ENCODE results near the gene OSBPL6. TPM values are rescaled to one million over a fixed set of nuclear protein-coding genes. Genes with fewer than 3 reads are reported as not detected.
"Not testable (repeated sequence)": the region's sequence is repeated elsewhere in the genome, so short reads cannot be mapped to it uniquely, and the experiment has no call there.

OSBPL6 gene
- total RNA-seq, 1 experiment from 2014 or later = 0.30 TPM

DNA sequence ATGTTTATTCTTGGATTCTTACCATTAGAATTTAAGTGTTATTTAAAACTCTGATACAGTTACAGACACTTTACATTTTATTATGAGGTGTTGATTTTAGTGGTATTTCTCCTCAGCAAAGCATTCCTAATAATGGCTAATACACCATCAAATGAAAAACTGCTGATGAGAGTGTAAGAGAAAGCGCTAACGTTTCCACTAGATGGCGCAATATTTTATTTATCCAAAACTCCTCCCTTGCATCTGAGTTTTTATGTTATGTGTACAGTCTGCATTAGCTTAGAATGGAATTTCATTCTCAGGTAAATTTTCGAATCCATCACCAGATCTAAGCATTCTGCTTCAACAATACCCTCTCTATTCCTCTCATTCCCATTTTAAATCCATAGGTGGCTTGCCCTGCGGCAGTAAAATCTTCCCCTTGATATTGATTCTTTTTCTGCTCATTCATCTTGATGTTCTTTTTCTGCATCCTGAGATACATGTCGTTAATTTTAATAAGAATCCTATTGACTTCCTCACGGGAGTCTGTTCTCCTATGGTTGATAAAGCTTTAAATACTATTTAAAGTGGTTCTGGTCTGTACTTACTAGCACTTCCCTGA lies 202.8 kb downstream of the OSBPL6 start:
- H3K9me2 ChIP-seq (replicated peaks; ENCODE audit: insufficient read depth, low read length) = no peaks in the 10 kb centered on the region
- H3K4me2 ChIP-seq (ENCODE audit: low read depth, low read length, poor library complexity, severe bottlenecking) = no peak overlapping the region
- no peak overlapping the region for H3K27ac ChIP-seq (ENCODE audit: low read length)
- no peaks in the 10 kb centered on the region for H3K36me3 ChIP-seq (ENCODE audit: insufficient read depth, low read length)
- no peaks in the 10 kb centered on the region for H3K9me3 ChIP-seq (ENCODE audit: low read length)
- no peaks in the 10 kb centered on the region for H3K27me3 ChIP-seq (ENCODE audit: low read length)
- H4K20me1 ChIP-seq (ENCODE audit: insufficient read depth, low read depth, low read length) = no peaks in the 10 kb centered on the region
- H2AFZ ChIP-seq (ENCODE audit: low read length) = no peak overlapping the region
- peak; percentile 83 for DNase-seq
- H3K9ac ChIP-seq (ENCODE audit: low read length) = no peak overlapping the region
- no peaks in the 10 kb centered on the region for H3K79me2 ChIP-seq (ENCODE audit: low read length)
- no peak overlapping the region for H3K4me3 ChIP-seq (ENCODE audit: low read length)
- no peaks in the 10 kb centered on the region for H3K4me1 ChIP-seq (ENCODE audit: low read length)

DNA sequence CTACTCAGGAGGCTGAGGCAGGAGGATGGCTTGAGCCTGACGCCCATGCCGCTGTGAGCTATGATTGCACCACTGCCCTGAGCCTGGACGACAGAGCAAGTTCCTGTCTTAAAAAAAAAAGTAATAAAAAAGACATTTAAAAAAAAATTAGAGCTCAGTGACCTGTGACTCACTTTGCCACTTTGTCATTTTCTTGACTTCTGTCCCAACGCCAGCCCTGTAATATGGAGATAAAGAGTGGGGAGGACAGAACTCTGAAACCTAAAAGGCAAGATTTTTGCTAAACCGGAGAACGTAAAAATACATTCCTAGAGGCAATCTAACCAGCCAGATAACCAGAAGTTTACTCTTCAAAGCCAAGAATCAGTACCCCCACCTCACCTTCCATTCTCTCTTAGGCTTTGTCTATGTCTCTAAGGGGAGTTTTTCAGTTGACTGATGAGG lies 207.7 kb downstream of the OSBPL6 start:
- Histone ChIP-seq H3K9me2 (replicated peaks; ENCODE audit: insufficient read depth, low read length) (no peaks in the 10 kb centered on the region), H4K20me1 (ENCODE audit: insufficient read depth, low read depth, low read length) (no peaks in the 10 kb centered on the region), H3K27me3 (ENCODE audit: low read length) (no peaks in the 10 kb centered on the region), H3K36me3 (ENCODE audit: insufficient read depth, low read length) (no peaks in the 10 kb centered on the region), H3K9me3 (ENCODE audit: low read length) (no peaks in the 10 kb centered on the region), H3K9ac (ENCODE audit: low read length) (no peak overlapping the region), H3K4me1 (ENCODE audit: low read length) (no peaks in the 10 kb centered on the region), H3K4me3 (ENCODE audit: low read length) (no peak overlapping the region), H2AFZ (ENCODE audit: low read length) (no peak overlapping the region), H3K79me2 (ENCODE audit: low read length) (no peaks in the 10 kb centered on the region), H3K4me2 (ENCODE audit: low read depth, low read length, poor library complexity, severe bottlenecking) (no peak overlapping the region), H3K27ac (ENCODE audit: low read length) (no peak overlapping the region)
- no peak for DNase-seq

DNA sequence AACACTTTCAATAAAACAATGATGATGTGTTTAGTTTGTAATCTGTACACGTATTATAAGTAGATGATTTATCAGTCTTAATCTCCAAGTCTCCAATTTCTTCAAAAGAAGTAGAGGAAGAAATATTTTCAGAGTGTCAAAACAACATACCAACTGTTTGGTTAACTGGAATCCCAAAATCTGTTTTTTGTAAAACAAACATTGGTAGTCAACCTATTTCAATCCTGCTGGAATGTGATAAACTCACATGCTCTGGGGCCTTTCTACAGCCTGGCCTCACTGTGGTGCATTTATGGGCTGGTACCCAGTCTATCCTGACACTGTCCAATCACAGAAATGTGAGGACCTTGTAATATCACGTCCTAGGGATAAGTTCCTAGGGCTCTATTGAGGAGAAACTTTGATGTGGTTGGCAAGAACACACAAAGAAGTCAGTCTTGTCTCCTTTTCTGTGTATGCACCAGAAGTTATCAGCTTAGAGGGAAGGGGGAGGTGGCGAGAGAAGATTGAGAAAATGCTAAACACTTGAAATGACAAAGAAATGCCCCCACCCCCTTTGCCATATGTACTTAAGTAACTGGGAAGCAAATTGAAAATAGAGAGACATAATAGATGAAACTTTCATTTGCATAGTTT lies 209.5 kb downstream of the OSBPL6 start:
- H3K9me3 ChIP-seq (ENCODE audit: low read length) = no peaks in the 10 kb centered on the region
- H3K9me2 ChIP-seq (replicated peaks; ENCODE audit: insufficient read depth, low read length) = no peaks in the 10 kb centered on the region
- H4K20me1 ChIP-seq (ENCODE audit: insufficient read depth, low read depth, low read length) = no peaks in the 10 kb centered on the region
- H3K4me1 ChIP-seq (ENCODE audit: low read length) = no peaks in the 10 kb centered on the region
- no peak overlapping the region for H3K9ac ChIP-seq (ENCODE audit: low read length)
- H3K4me3 ChIP-seq (ENCODE audit: low read length) = no peak overlapping the region
- no peaks in the 10 kb centered on the region for H3K27me3 ChIP-seq (ENCODE audit: low read length)
- H3K27ac ChIP-seq (ENCODE audit: low read length) = no peak overlapping the region
- H3K4me2 ChIP-seq (ENCODE audit: low read depth, low read length, poor library complexity, severe bottlenecking) = no peak overlapping the region
- no peak for DNase-seq
- H3K79me2 ChIP-seq (ENCODE audit: low read length) = no peaks in the 10 kb centered on the region
- no peaks in the 10 kb centered on the region for H3K36me3 ChIP-seq (ENCODE audit: insufficient read depth, low read length)
- H2AFZ ChIP-seq (ENCODE audit: low read length) = 0 out of 2 replicates have a peak overlapping the region, but pooled peaks have one; percentile 23

GRCh38 chr2:178404368-178404767 lies 210.1 kb downstream of the OSBPL6 start:
- no peaks in the 10 kb centered on the region for H3K9me3 ChIP-seq (ENCODE audit: low read length)
- no peak overlapping the region for H3K4me3 ChIP-seq (ENCODE audit: low read length)
- H3K4me1 ChIP-seq (ENCODE audit: low read length) = no peaks in the 10 kb centered on the region
- no peaks in the 10 kb centered on the region for H3K27me3 ChIP-seq (ENCODE audit: low read length)
- peak overlapping the region; percentile 23; the same call in 1 of the 2 replicates for H2AFZ ChIP-seq (ENCODE audit: low read length)
- no peaks in the 10 kb centered on the region for H3K9me2 ChIP-seq (replicated peaks; ENCODE audit: insufficient read depth, low read length)
- DNase-seq = no peak
- H3K79me2 ChIP-seq (ENCODE audit: low read length) = no peaks in the 10 kb centered on the region
- H3K4me2 ChIP-seq (ENCODE audit: low read depth, low read length, poor library complexity, severe bottlenecking) = no peak overlapping the region
- no peak overlapping the region for H3K9ac ChIP-seq (ENCODE audit: low read length)
- H3K36me3 ChIP-seq (ENCODE audit: insufficient read depth, low read length) = no peaks in the 10 kb centered on the region
- no peak overlapping the region for H3K27ac ChIP-seq (ENCODE audit: low read length)
- no peaks in the 10 kb centered on the region for H4K20me1 ChIP-seq (ENCODE audit: insufficient read depth, low read depth, low read length)

GRCh38 chr2:178409261-178409660 lies 214.9 kb downstream of the OSBPL6 start:
- Histone ChIP-seq H3K9me3 (ENCODE audit: low read length) (no peaks in the 10 kb centered on the region), H3K4me1 (ENCODE audit: low read length) (peaks cover 13% of the 10 kb centered on the region), H3K79me2 (ENCODE audit: low read length) (no peaks in the 10 kb centered on the region), H2AFZ (ENCODE audit: low read length) (no peak overlapping the region), H3K27me3 (ENCODE audit: low read length) (no peaks in the 10 kb centered on the region), H3K9ac (ENCODE audit: low read length) (no peak overlapping the region), H3K4me3 (ENCODE audit: low read length) (no peak overlapping the region), H4K20me1 (ENCODE audit: insufficient read depth, low read depth, low read length) (no peaks in the 10 kb centered on the region), H3K36me3 (ENCODE audit: insufficient read depth, low read length) (no peaks in the 10 kb centered on the region), H3K9me2 (replicated peaks; ENCODE audit: insufficient read depth, low read length) (no peaks in the 10 kb centered on the region), H3K27ac (ENCODE audit: low read length) (no peak overlapping the region), H3K4me2 (ENCODE audit: low read depth, low read length, poor library complexity, severe bottlenecking) (no peak overlapping the region)
- DNase-seq = no peak

DNA sequence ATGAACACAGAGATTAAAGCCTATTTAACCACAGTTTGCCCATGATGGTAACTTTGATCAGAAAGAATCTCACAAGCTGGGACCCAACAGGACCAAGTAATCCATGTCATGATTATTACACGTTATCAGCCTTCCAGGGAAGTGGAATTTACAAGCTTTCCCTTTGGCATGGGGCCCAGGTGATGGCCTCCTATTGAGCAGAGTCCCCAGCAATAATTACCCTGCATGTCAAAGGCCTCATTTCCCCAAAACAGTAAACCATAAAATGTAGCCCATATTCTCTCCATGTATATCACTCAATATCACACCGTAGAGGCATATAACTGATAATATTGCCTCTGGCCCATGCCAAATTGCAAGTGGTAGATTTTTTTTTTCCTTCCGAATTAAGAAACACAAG lies 217.7 kb downstream of the OSBPL6 start:
- no peak overlapping the region for H3K9ac ChIP-seq (ENCODE audit: low read length)
- H3K4me3 ChIP-seq (ENCODE audit: low read length) = no peak overlapping the region
- H3K9me2 ChIP-seq (replicated peaks; ENCODE audit: insufficient read depth, low read length) = no peaks in the 10 kb centered on the region
- H3K27ac ChIP-seq (ENCODE audit: low read length) = no peak overlapping the region
- no peak overlapping the region for H3K4me2 ChIP-seq (ENCODE audit: low read depth, low read length, poor library complexity, severe bottlenecking)
- no peaks in the 10 kb centered on the region for H3K79me2 ChIP-seq (ENCODE audit: low read length)
- no peaks in the 10 kb centered on the region for H4K20me1 ChIP-seq (ENCODE audit: insufficient read depth, low read depth, low read length)
- no peak for DNase-seq
- H3K9me3 ChIP-seq (ENCODE audit: low read length) = no peaks in the 10 kb centered on the region
- no peaks in the 10 kb centered on the region for H3K27me3 ChIP-seq (ENCODE audit: low read length)
- no peaks in the 10 kb centered on the region for H3K36me3 ChIP-seq (ENCODE audit: insufficient read depth, low read length)
- no peak overlapping the region for H2AFZ ChIP-seq (ENCODE audit: low read length)
- H3K4me1 ChIP-seq (ENCODE audit: low read length) = peaks cover 23% of the 10 kb centered on the region

DNA sequence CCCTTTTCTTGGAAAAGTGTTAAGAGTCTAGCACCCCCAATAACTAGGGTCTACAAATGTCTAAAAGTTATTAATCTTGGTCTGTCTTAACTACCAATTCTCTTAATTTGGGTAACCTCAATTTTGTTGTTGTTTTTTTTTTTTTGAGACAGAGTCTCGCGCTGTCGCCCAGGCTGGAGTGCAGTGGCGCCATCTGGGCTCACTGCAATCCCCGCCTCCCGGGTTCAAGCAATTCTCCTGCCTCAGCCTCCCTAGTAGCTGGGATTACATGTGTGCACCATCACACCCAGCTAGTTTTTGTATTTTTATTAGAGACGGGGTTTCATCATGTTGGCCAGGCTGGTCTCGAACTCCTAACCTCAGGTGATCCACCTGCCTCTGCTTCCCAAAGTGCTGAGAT lies 218.1 kb downstream of the OSBPL6 start:
- H3K36me3 ChIP-seq (ENCODE audit: insufficient read depth, low read length); H3K27ac ChIP-seq (ENCODE audit: low read length); DNase-seq; H3K9me2 ChIP-seq (replicated peaks; ENCODE audit: insufficient read depth, low read length); H2AFZ ChIP-seq (ENCODE audit: low read length); H4K20me1 ChIP-seq (ENCODE audit: insufficient read depth, low read depth, low read length); H3K27me3 ChIP-seq (ENCODE audit: low read length); H3K9me3 ChIP-seq (ENCODE audit: low read length); H3K4me3 ChIP-seq (ENCODE audit: low read length); H3K9ac ChIP-seq (ENCODE audit: low read length); H3K79me2 ChIP-seq (ENCODE audit: low read length): not testable (repeated sequence)
- H3K4me1 ChIP-seq (ENCODE audit: low read length) = peaks cover 23% of the 10 kb centered on the region
- peak overlapping the region; percentile 96 for H3K4me2 ChIP-seq (ENCODE audit: low read depth, low read length, poor library complexity, severe bottlenecking)

DNA sequence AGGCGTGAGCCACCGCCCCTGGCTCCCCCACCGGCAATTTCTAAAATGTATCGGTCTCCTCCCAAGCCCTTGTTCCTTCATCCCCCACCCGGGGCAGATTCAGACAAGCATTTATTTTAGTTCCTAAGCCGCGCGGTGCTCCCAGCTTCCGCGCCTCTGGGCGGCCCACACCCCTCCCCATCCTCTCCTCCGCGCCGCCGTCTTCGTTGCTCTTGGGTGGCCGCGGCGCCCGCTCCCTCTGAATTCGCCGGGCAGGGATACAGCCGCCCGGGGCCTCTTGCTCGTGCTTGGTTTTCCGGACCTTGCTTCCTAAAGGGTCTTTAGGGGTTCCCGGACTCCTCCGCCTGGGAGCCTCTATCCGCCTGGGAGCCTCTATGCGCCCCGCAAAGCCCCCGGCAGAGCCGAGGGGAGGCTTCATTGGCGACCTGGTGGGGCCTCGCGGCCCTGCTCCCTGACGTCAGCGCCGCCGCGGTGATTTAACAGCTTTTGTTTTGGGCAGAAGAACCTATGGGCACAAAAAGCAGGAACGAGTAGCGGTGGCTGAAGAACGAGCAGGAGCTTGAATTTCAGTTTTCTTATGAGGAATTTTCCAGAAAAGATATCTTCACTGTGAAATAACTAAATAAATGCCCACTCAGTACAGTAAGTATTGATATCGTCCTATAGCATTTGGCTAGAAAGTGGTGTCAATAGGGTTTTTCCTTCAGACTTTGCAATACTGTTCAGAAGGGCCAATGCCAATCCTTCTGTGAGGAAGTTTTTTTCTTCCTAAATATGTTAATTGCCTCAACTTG lies 219.4 kb downstream of the OSBPL6 start:
- Histone ChIP-seq H3K27ac (ENCODE audit: low read length) (no peak overlapping the region), H3K4me2 (ENCODE audit: low read depth, low read length, poor library complexity, severe bottlenecking) (peak overlapping the region; percentile 96), H3K9me2 (replicated peaks; ENCODE audit: insufficient read depth, low read length) (no peaks in the 10 kb centered on the region), H3K36me3 (ENCODE audit: insufficient read depth, low read length) (no peaks in the 10 kb centered on the region), H3K79me2 (ENCODE audit: low read length) (no peaks in the 10 kb centered on the region), H3K27me3 (ENCODE audit: low read length) (no peaks in the 10 kb centered on the region), H3K9ac (ENCODE audit: low read length) (peak overlapping the region; percentile 58), H2AFZ (ENCODE audit: low read length) (peak overlapping the region; percentile 82), H3K9me3 (ENCODE audit: low read length) (no peaks in the 10 kb centered on the region), H3K4me3 (ENCODE audit: low read length) (peak overlapping the region; percentile 71), H4K20me1 (ENCODE audit: insufficient read depth, low read depth, low read length) (no peaks in the 10 kb centered on the region), H3K4me1 (ENCODE audit: low read length) (peaks cover 23% of the 10 kb centered on the region)
- peak; percentile 86 for DNase-seq

Measured in Karpas-422 (cell line).